GM23338 (cell line): Measurements from ENCODE around the gene AATF. TPM values are rescaled to one million over a fixed set of nuclear protein-coding genes. Genes with fewer than 3 reads are reported as not detected.

Experiments used
- ATAC-seq: fragments of 200-7000 bp; cut with Tn5 transposase; 3 replicates; pipeline ENCODE4 v1.9.1; 2020
- DNase-seq: peaks from one replicate; pipeline ENCODE4 v3.0.0-alpha.2; 2015; ENCODE audit warnings: low spot score
- H2AFZ ChIP-seq: fragments of 200-600 bp; sonication (generic); 2 replicates; pipeline ENCODE4 v1.8.0; 2016; ENCODE audit warnings: antibody characterized with exemption, mild to moderate bottlenecking, moderate library complexity
- H3F3A ChIP-seq: fragments of 200-600 bp; sonication (generic); replicated peaks from 2 replicates; pipeline ENCODE4 v1.8.0; 2017; ENCODE audit warnings: antibody characterized with exemption, mixed run types, low read depth
- H3K27ac ChIP-seq: fragments of 200-600 bp; sonication (generic); 2 replicates; pipeline ENCODE4 v1.6.1; 2016; ENCODE audit warnings: low read depth
- H3K27me3 ChIP-seq: fragments of 200-600 bp; sonication (generic); 2 replicates; pipeline ENCODE4 v1.8.0; 2016; ENCODE audit warnings: mild to moderate bottlenecking, mixed run types, moderate library complexity; ENCODE audit not compliant: insufficient read depth
- H3K36me3 ChIP-seq: fragments of 200-600 bp; sonication (generic); 2 replicates; pipeline ENCODE4 v1.8.0; 2016; ENCODE audit warnings: mild to moderate bottlenecking; ENCODE audit not compliant: insufficient read depth
- H3K4me1 ChIP-seq: fragments of 200-600 bp; sonication (generic); 2 replicates; pipeline ENCODE4 v1.8.0; 2016; ENCODE audit warnings: mild to moderate bottlenecking, moderate library complexity; ENCODE audit not compliant: insufficient read depth
- H3K4me2 ChIP-seq: fragments of 200-600 bp; sonication (generic); 2 replicates; pipeline ENCODE4 v1.7.1; 2017; ENCODE audit warnings: mixed run types
- H3K4me3 ChIP-seq: fragments of 200-600 bp; sonication (generic); 2 replicates; pipeline ENCODE4 v1.6.1; 2016; ENCODE audit warnings: mixed run types
- H3K79me2 ChIP-seq: fragments of 200-600 bp; sonication (generic); replicated peaks from 2 replicates; pipeline ENCODE4 v1.8.0; 2017; ENCODE audit warnings: mild to moderate bottlenecking; ENCODE audit not compliant: insufficient read depth
- H3K9me2 ChIP-seq: fragments of 200-600 bp; sonication (generic); 2 replicates; pipeline ENCODE4 v1.8.0; 2017; ENCODE audit not compliant: insufficient read depth
- H4K20me1 ChIP-seq: fragments of 200-600 bp; sonication (generic); replicated peaks from 2 replicates; pipeline ENCODE4 v1.8.0; 2017; ENCODE audit warnings: mild to moderate bottlenecking; ENCODE audit not compliant: insufficient read depth
- H3K27ac Mint-ChIP-seq: 2 replicates; pipeline ENCODE4 v1.8.0; 2020; ENCODE audit warnings: inconsistent platforms, mild to moderate bottlenecking, moderate library complexity, mixed read lengths
- H3K27me3 Mint-ChIP-seq: 3 replicates; pipeline ENCODE4 v1.8.0; 2022; ENCODE audit warnings: low read depth, mild to moderate bottlenecking, moderate library complexity, mixed read lengths, inconsistent platforms; ENCODE audit not compliant: insufficient read depth, poor library complexity
- H3K36me3 Mint-ChIP-seq: 3 replicates; pipeline ENCODE4 v1.8.0; 2021; ENCODE audit warnings: low read depth, mild to moderate bottlenecking, inconsistent platforms, moderate library complexity, mixed read lengths
- H3K4me1 Mint-ChIP-seq: 3 replicates; pipeline ENCODE4 v1.8.0; 2020; ENCODE audit warnings: mild to moderate bottlenecking, inconsistent platforms, mixed read lengths
- H3K4me3 Mint-ChIP-seq: 3 replicates; pipeline ENCODE4 v1.8.0; 2021; ENCODE audit warnings: moderate library complexity, mild to moderate bottlenecking, inconsistent platforms, mixed read lengths
- H3K9me3 Mint-ChIP-seq: 3 replicates; pipeline ENCODE4 v1.8.0; 2020; ENCODE audit warnings: moderate library complexity, mild to moderate bottlenecking, inconsistent platforms, mixed read lengths
- CREB1 ChIP-seq: fragments of 250-450 bp; sonication (Bioruptor Pico); IDR thresholded peaks from 2 replicates; pipeline ENCODE4 v1.5.0; 2020; ENCODE audit warnings: low read depth, mild to moderate bottlenecking, moderate library complexity
- CTCF ChIP-seq, 2 experiments: fragments of 200-600 bp in 1 of 2; sonication (generic) in 1 of 2; conservative IDR thresholded peaks; 2 replicates each; pipeline versions ENCODE4 v1.5.1 to v1.6.1; 2016 to 2017; ENCODE audit warnings: antibody characterized with exemption in 2 of 2, low read depth in 2 of 2, mild to moderate bottlenecking in 2 of 2, moderate library complexity in 1 of 2
- ETS1 ChIP-seq: IDR thresholded peaks from 2 replicates; pipeline ENCODE4 v1.6.1; 2016; ENCODE audit warnings: antibody characterized with exemption
- EZH2 ChIP-seq: fragments of 200-600 bp; sonication (generic); IDR thresholded peaks from one replicate; pipeline ENCODE4 v1.8.0; 2017; ENCODE audit warnings: antibody characterized with exemption, mild to moderate bottlenecking, low read depth; ENCODE audit not compliant: unreplicated experiment
- EZH2phosphoT487 ChIP-seq: fragments of 200-600 bp; sonication (generic); IDR thresholded peaks from one replicate; pipeline ENCODE4 v1.8.1; 2018; ENCODE audit warnings: antibody characterized with exemption; ENCODE audit not compliant: unreplicated experiment
- JUNB ChIP-seq: IDR thresholded peaks from one replicate; pipeline ENCODE4 v1.6.1; 2016; ENCODE audit warnings: antibody characterized with exemption; ENCODE audit not compliant: unreplicated experiment
- NANOG ChIP-seq: IDR thresholded peaks from 2 replicates; pipeline ENCODE4 v1.6.1; 2016; ENCODE audit warnings: antibody characterized with exemption, borderline replicate concordance
- POLR2AphosphoS5 ChIP-seq: IDR thresholded peaks from 2 replicates; pipeline ENCODE4 v1.6.1; 2016; ENCODE audit warnings: antibody characterized with exemption, low read depth
- STAT1 ChIP-seq: IDR thresholded peaks from one replicate; pipeline ENCODE4 v1.6.1; 2016; ENCODE audit warnings: antibody characterized with exemption; ENCODE audit not compliant: unreplicated experiment
- ZNF114 ChIP-seq: fragments of 250-450 bp; sonication (Bioruptor Pico); IDR thresholded peaks from 2 replicates; pipeline ENCODE4 v1.5.0; 2020; ENCODE audit warnings: mild to moderate bottlenecking, moderate library complexity
- ZNF331 ChIP-seq: fragments of 250-450 bp; sonication (Bioruptor Pico); IDR thresholded peaks from 2 replicates; pipeline ENCODE4 v1.5.0; 2020; ENCODE audit warnings: low read depth, mild to moderate bottlenecking, moderate library complexity
- polyA plus RNA-seq: library from polyadenylated mRNA; unstranded; fragments of >200 nt; fragmentation: Nextera tagmentation; extraction: Ambion mirVana; gene quantifications from 2 replicates; pipeline ENCODE4 v1.2.1, GENCODE V29; 2016
- total RNA-seq: library from RNA; depleted of rRNA; stranded (reverse); fragments of >200 nt; shearing (Covaris generic); gene quantifications from 2 replicates; pipeline ENCODE4 v1.2.3, GENCODE V29; 2014
- TF ChIP-seq, protein P1 (sequence below): IDR thresholded peaks from one replicate; pipeline ENCODE4 v1.6.1; 2018; ENCODE audit warnings: antibody characterized with exemption; ENCODE audit not compliant: unreplicated experiment

AATF gene
- total and polyA plus RNA-seq, 2 experiments from 2014 or later = 40.2 to 71.2 TPM

GRCh38 chr17:37054894-37055293 lies 106.1 kb downstream of the AATF start (continued):
- TF ChIP-seq, protein P1, sequence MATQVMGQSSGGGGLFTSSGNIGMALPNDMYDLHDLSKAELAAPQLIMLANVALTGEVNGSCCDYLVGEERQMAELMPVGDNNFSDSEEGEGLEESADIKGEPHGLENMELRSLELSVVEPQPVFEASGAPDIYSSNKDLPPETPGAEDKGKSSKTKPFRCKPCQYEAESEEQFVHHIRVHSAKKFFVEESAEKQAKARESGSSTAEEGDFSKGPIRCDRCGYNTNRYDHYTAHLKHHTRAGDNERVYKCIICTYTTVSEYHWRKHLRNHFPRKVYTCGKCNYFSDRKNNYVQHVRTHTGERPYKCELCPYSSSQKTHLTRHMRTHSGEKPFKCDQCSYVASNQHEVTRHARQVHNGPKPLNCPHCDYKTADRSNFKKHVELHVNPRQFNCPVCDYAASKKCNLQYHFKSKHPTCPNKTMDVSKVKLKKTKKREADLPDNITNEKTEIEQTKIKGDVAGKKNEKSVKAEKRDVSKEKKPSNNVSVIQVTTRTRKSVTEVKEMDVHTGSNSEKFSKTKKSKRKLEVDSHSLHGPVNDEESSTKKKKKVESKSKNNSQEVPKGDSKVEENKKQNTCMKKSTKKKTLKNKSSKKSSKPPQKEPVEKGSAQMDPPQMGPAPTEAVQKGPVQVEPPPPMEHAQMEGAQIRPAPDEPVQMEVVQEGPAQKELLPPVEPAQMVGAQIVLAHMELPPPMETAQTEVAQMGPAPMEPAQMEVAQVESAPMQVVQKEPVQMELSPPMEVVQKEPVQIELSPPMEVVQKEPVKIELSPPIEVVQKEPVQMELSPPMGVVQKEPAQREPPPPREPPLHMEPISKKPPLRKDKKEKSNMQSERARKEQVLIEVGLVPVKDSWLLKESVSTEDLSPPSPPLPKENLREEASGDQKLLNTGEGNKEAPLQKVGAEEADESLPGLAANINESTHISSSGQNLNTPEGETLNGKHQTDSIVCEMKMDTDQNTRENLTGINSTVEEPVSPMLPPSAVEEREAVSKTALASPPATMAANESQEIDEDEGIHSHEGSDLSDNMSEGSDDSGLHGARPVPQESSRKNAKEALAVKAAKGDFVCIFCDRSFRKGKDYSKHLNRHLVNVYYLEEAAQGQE = no peak
- TF ChIP-seq CTCF (conservative IDR thresholded peaks at IDR 0.05; ENCODE audit: low read depth in 2 of 2) = no peak
- TF ChIP-seq JUNB = no peak
- no peak for TF ChIP-seq CREB1 (CRISPR knock-in tag)
- no peak for TF ChIP-seq ZNF331

GRCh38 chr17:37056622-37057021 lies 107.9 kb downstream of the AATF start:
- Histone ChIP-seq H3K4me3 (no peak overlapping the region), H2AFZ (no peak overlapping the region), H3K4me2 (no peak overlapping the region), H3K79me2 (no peaks in the 10 kb centered on the region), H4K20me1 (no peaks in the 10 kb centered on the region), H3K36me3 (no peaks in the 10 kb centered on the region; the same call in 1 of the 2 replicates), H3K4me1 (peaks cover 23% of the 10 kb centered on the region), H3K9me2 (no peaks in the 10 kb centered on the region), H3K27ac (peak overlapping the region; percentile 12; the same call in 1 of the 2 replicates), H3F3A (0 out of 2 replicates have a peak, but pooled peaks cover 13% of the 10 kb centered on the region), H3K27me3 (no peaks in the 10 kb centered on the region)
- TF ChIP-seq ZNF331 = no peak
- TF ChIP-seq CTCF (conservative IDR thresholded peaks at IDR 0.05; ENCODE audit: low read depth in 2 of 2) = no peak
- TF ChIP-seq, protein P1 = no peak
- no peak for TF ChIP-seq JUNB
- no peak for TF ChIP-seq NANOG
- TF ChIP-seq POLR2AphosphoS5 = no peak
- TF ChIP-seq CREB1 (CRISPR knock-in tag) = no peak
- TF ChIP-seq EZH2phosphoT487 = no peak
- TF ChIP-seq STAT1 = no peak
- no peak for TF ChIP-seq ZNF114 (CRISPR knock-in tag)
- TF ChIP-seq ETS1 = no peak
- TF ChIP-seq EZH2 = no peak
- Mint-ChIP-seq H3K9me3 (no peaks in the 10 kb centered on the region), H3K4me1 (peaks cover 34% of the 10 kb centered on the region), H3K27me3 (peaks cover 13% of the 10 kb centered on the region), H3K4me3 (no peak overlapping the region), H3K36me3 (peaks cover 13% of the 10 kb centered on the region; the same call in 2 of the 3 replicates), H3K27ac (no peak overlapping the region)
- no peak for ATAC-seq
- DNase-seq = no peak
